ENCODE data around the gene REG4.

Gene REG4

GRCh38 chr1:119764220-119764619, 47.0 kb downstream of the REG4 start:
- Histone ChIP-seq H3K4me2 (ENCODE audit: low read depth, low read length, poor library complexity, severe bottlenecking) (no peak overlapping the region), H3F3A (ENCODE audit: low read depth) (no peaks in the 10 kb centered on the region), H3K4me1 (ENCODE audit: insufficient read depth, low read length, poor library complexity, severe bottlenecking) (no peaks in the 10 kb centered on the region), H3K9ac (ENCODE audit: low read depth, low read length, poor library complexity, severe bottlenecking) (no peak overlapping the region), H3K4me3 (ENCODE audit: low read length, poor library complexity, severe bottlenecking) (no peak overlapping the region), H3K9me2 (replicated peaks; ENCODE audit: low read depth, low read length) (no peaks in the 10 kb centered on the region), H3K9me3 (ENCODE audit: insufficient read depth, low read depth, low read length) (no peaks in the 10 kb centered on the region), H3K36me3 (ENCODE audit: insufficient read depth, low read length) (no peaks in the 10 kb centered on the region), H4K20me1 (ENCODE audit: insufficient read depth, low read length, poor library complexity, severe bottlenecking) (no peaks in the 10 kb centered on the region), H2AFZ (ENCODE audit: low read length) (no peak overlapping the region), H3K79me2 (ENCODE audit: insufficient read depth, low read length) (no peaks in the 10 kb centered on the region), H3K27me3 (ENCODE audit: insufficient read depth, low read length, poor library complexity, severe bottlenecking) (no peaks in the 10 kb centered on the region)
- TF ChIP-seq EZH2phosphoT487 (IDR thresholded peaks at IDR 0.05; ENCODE audit: borderline replicate concordance), result no peak
- TF ChIP-seq, protein P1, sequence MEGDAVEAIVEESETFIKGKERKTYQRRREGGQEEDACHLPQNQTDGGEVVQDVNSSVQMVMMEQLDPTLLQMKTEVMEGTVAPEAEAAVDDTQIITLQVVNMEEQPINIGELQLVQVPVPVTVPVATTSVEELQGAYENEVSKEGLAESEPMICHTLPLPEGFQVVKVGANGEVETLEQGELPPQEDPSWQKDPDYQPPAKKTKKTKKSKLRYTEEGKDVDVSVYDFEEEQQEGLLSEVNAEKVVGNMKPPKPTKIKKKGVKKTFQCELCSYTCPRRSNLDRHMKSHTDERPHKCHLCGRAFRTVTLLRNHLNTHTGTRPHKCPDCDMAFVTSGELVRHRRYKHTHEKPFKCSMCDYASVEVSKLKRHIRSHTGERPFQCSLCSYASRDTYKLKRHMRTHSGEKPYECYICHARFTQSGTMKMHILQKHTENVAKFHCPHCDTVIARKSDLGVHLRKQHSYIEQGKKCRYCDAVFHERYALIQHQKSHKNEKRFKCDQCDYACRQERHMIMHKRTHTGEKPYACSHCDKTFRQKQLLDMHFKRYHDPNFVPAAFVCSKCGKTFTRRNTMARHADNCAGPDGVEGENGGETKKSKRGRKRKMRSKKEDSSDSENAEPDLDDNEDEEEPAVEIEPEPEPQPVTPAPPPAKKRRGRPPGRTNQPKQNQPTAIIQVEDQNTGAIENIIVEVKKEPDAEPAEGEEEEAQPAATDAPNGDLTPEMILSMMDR (conservative IDR thresholded peaks at IDR 0.05; ENCODE audit: low read length), result no peak

GRCh38 chr1:119762953-119763352, 48.3 kb downstream of the REG4 start:
- Histone ChIP-seq H3F3A (ENCODE audit: low read depth) (no peaks in the 10 kb centered on the region), H3K4me2 (ENCODE audit: low read depth, low read length, poor library complexity, severe bottlenecking) (no peak overlapping the region), H4K20me1 (ENCODE audit: insufficient read depth, low read length, poor library complexity, severe bottlenecking) (no peaks in the 10 kb centered on the region), H3K4me1 (ENCODE audit: insufficient read depth, low read length, poor library complexity, severe bottlenecking) (no peaks in the 10 kb centered on the region), H2AFZ (ENCODE audit: low read length) (no peak overlapping the region), H3K4me3 (ENCODE audit: low read length, poor library complexity, severe bottlenecking) (no peak overlapping the region), H3K9me3 (ENCODE audit: insufficient read depth, low read depth, low read length) (no peaks in the 10 kb centered on the region), H3K9me2 (replicated peaks; ENCODE audit: low read depth, low read length) (no peaks in the 10 kb centered on the region), H3K79me2 (ENCODE audit: insufficient read depth, low read length) (no peaks in the 10 kb centered on the region), H3K36me3 (ENCODE audit: insufficient read depth, low read length) (no peaks in the 10 kb centered on the region), H3K9ac (ENCODE audit: low read depth, low read length, poor library complexity, severe bottlenecking) (no peak overlapping the region), H3K27me3 (ENCODE audit: insufficient read depth, low read length, poor library complexity, severe bottlenecking) (no peaks in the 10 kb centered on the region)
- TF ChIP-seq EZH2phosphoT487 (IDR thresholded peaks at IDR 0.05; ENCODE audit: borderline replicate concordance), result no peak
- TF ChIP-seq, protein P1 (conservative IDR thresholded peaks at IDR 0.05; ENCODE audit: low read length), result no peak

- H3K9me2 ChIP-seq (replicated peaks; ENCODE audit: low read depth, low read length), result no peaks in the 10 kb centered on the region
- no peak overlapping the region for H3K9ac ChIP-seq (ENCODE audit: low read depth, low read length, poor library complexity, severe bottlenecking)
- H3K4me2 ChIP-seq (ENCODE audit: low read depth, low read length, poor library complexity, severe bottlenecking), result no peak overlapping the region
- no peaks in the 10 kb centered on the region for H3K27me3 ChIP-seq (ENCODE audit: insufficient read depth, low read length, poor library complexity, severe bottlenecking)
- no peaks in the 10 kb centered on the region for H3K9me3 ChIP-seq (ENCODE audit: insufficient read depth, low read depth, low read length)
- no peaks in the 10 kb centered on the region for H3K79me2 ChIP-seq (ENCODE audit: insufficient read depth, low read length)
- H3K4me3 ChIP-seq (ENCODE audit: low read length, poor library complexity, severe bottlenecking), result no peak overlapping the region
- no peaks in the 10 kb centered on the region for H3K4me1 ChIP-seq (ENCODE audit: insufficient read depth, low read length, poor library complexity, severe bottlenecking)
- no peaks in the 10 kb centered on the region for H3K36me3 ChIP-seq (ENCODE audit: insufficient read depth, low read length)
- no peak overlapping the region for H2AFZ ChIP-seq (ENCODE audit: low read length)
- H3F3A ChIP-seq (ENCODE audit: low read depth), result no peaks in the 10 kb centered on the region
- no peaks in the 10 kb centered on the region for H4K20me1 ChIP-seq (ENCODE audit: insufficient read depth, low read length, poor library complexity, severe bottlenecking)
- TF ChIP-seq EZH2phosphoT487 (IDR thresholded peaks at IDR 0.05; ENCODE audit: borderline replicate concordance), result no peak
Measured at GRCh38 chr1:119762409-119762808, 48.9 kb downstream of the REG4 start.

GRCh38 chr1:119758584-119758983, 52.7 kb downstream of the REG4 start:
- Histone ChIP-seq H3K9me3 (ENCODE audit: insufficient read depth, low read depth, low read length) (no peaks in the 10 kb centered on the region), H3K79me2 (ENCODE audit: insufficient read depth, low read length) (no peaks in the 10 kb centered on the region), H2AFZ (ENCODE audit: low read length) (no peak overlapping the region), H3K9me2 (replicated peaks; ENCODE audit: low read depth, low read length) (no peaks in the 10 kb centered on the region), H4K20me1 (ENCODE audit: insufficient read depth, low read length, poor library complexity, severe bottlenecking) (no peaks in the 10 kb centered on the region), H3K27me3 (ENCODE audit: insufficient read depth, low read length, poor library complexity, severe bottlenecking) (no peaks in the 10 kb centered on the region), H3K4me3 (ENCODE audit: low read length, poor library complexity, severe bottlenecking) (no peak overlapping the region), H3F3A (ENCODE audit: low read depth) (no peaks in the 10 kb centered on the region), H3K9ac (ENCODE audit: low read depth, low read length, poor library complexity, severe bottlenecking) (no peak overlapping the region), H3K4me2 (ENCODE audit: low read depth, low read length, poor library complexity, severe bottlenecking) (no peak overlapping the region), H3K4me1 (ENCODE audit: insufficient read depth, low read length, poor library complexity, severe bottlenecking) (no peaks in the 10 kb centered on the region), H3K36me3 (ENCODE audit: insufficient read depth, low read length) (no peaks in the 10 kb centered on the region)
- TF ChIP-seq EZH2phosphoT487 (IDR thresholded peaks at IDR 0.05; ENCODE audit: borderline replicate concordance), result no peak
- TF ChIP-seq, protein P1 (conservative IDR thresholded peaks at IDR 0.05; ENCODE audit: low read length), result no peak
